Measurements from ENCODE around the gene PXMP2.
A peak's percentile ranks its signal among the peaks of the same experiment; 100 is the strongest.

PXMP2 gene

GRCh38 chr12:132710405-132711079 lies 23.2 kb downstream of the PXMP2 start, which contains the start of gene PGAM5:
Gene PGAM5, plus strand, starts transcription at chr12:132710842. Its CDS starts 35 bp downstream, at chr12:132710877.
- H3K9ac ChIP-seq: peak within 1 kb of the TSS; percentile 53; the same call in 1 of the 2 replicates
- peak within 1 kb of the TSS; percentile 61 for H2AFZ ChIP-seq (ENCODE audit: low read depth)
- no peaks in the 10 kb centered on the region for H3K36me3 ChIP-seq (ENCODE audit: insufficient read depth)
- H3K4me3 ChIP-seq (IDR thresholded peaks at IDR 0.05; ENCODE audit: insufficient read depth, low read depth, low read length): no peak within 1 kb of the TSS
- no peaks in the 10 kb centered on the region for H3K4me1 ChIP-seq (ENCODE audit: low read depth, poor library complexity, severe bottlenecking)
- peak within 1 kb of the TSS; percentile 57 for H3K27ac ChIP-seq
- H3K79me2 ChIP-seq (ENCODE audit: insufficient read depth, low read depth): peaks cover 37% of the 10 kb centered on the region
- no peaks in the 10 kb centered on the region for H3K27me3 ChIP-seq (ENCODE audit: insufficient read depth, low read depth)
- TF ChIP-seq, protein P1, sequence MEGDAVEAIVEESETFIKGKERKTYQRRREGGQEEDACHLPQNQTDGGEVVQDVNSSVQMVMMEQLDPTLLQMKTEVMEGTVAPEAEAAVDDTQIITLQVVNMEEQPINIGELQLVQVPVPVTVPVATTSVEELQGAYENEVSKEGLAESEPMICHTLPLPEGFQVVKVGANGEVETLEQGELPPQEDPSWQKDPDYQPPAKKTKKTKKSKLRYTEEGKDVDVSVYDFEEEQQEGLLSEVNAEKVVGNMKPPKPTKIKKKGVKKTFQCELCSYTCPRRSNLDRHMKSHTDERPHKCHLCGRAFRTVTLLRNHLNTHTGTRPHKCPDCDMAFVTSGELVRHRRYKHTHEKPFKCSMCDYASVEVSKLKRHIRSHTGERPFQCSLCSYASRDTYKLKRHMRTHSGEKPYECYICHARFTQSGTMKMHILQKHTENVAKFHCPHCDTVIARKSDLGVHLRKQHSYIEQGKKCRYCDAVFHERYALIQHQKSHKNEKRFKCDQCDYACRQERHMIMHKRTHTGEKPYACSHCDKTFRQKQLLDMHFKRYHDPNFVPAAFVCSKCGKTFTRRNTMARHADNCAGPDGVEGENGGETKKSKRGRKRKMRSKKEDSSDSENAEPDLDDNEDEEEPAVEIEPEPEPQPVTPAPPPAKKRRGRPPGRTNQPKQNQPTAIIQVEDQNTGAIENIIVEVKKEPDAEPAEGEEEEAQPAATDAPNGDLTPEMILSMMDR (conservative IDR thresholded peaks at IDR 0.05; ENCODE audit: low read depth, low read length): no peak
- H4K20me1 ChIP-seq (ENCODE audit: insufficient read depth): no peaks in the 10 kb centered on the region
- H3K4me2 ChIP-seq: peak within 1 kb of the TSS; percentile 42

DNA sequence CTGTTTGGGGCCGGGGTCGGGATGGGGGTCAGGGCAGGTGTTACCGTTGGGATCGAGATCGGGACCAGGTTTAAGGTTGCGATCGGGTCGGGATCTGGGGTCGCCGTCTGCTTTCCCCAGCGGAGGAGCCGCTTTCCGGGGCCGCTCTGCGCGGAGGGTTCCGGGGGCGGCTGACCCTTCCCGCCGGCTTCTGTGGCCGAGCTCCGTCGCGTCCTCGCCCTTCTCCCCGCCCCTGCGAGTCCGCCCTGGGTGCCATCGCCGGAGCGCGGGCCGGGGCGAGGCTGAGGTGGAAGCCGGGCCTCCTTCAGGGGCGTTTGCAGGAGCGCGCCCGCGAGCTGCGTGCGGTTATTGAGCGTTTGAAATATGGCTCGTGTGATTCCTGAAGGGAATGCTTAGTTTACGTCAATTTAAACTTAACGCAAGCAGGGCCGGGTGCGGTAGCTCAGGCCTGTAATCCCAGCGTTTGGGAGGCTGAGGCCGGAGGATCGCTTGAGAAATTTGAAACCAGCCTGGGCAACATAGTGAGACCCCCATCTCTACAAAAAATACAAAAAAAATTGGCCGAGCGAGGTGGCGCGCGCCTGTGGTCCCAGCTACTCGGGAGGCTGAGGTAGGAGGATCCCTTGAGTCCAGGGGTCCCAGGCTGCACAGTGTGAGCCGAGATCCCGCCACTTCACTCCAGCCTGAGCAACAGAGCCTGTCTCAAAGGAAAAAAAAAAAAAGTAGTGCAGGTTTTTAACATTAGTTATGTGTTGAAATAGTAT lies 23.9 kb downstream of the PXMP2 start:
- no peaks in the 10 kb centered on the region for H3K27me3 ChIP-seq (ENCODE audit: insufficient read depth, low read depth)
- H3K79me2 ChIP-seq (ENCODE audit: insufficient read depth, low read depth): peaks cover 37% of the 10 kb centered on the region
- peak overlapping the region; percentile 39; the same call in 1 of the 2 replicates for H3K27ac ChIP-seq
- H2AFZ ChIP-seq (ENCODE audit: low read depth): peak overlapping the region; percentile 26
- no peak overlapping the region for H3K4me3 ChIP-seq (IDR thresholded peaks at IDR 0.05; ENCODE audit: insufficient read depth, low read depth, low read length)
- H3K9ac ChIP-seq: peak overlapping the region; percentile 53; the same call in 1 of the 2 replicates
- H4K20me1 ChIP-seq (ENCODE audit: insufficient read depth): no peaks in the 10 kb centered on the region
- H3K36me3 ChIP-seq (ENCODE audit: insufficient read depth): no peaks in the 10 kb centered on the region
- TF ChIP-seq, protein P1 (conservative IDR thresholded peaks at IDR 0.05; ENCODE audit: low read depth, low read length): no peak
- H3K4me2 ChIP-seq: peak overlapping the region; percentile 25
- H3K4me1 ChIP-seq (ENCODE audit: low read depth, poor library complexity, severe bottlenecking): no peaks in the 10 kb centered on the region

GRCh38 chr12:132713123-132713522 lies 25.7 kb downstream of the PXMP2 start:
- Histone ChIP-seq H3K27ac (no peak overlapping the region), H2AFZ (ENCODE audit: low read depth) (no peak overlapping the region), H3K4me2 (no peak overlapping the region), H3K36me3 (ENCODE audit: insufficient read depth) (no peaks in the 10 kb centered on the region), H3K4me3 (IDR thresholded peaks at IDR 0.05; ENCODE audit: insufficient read depth, low read depth, low read length) (no peak overlapping the region), H3K9ac (no peak overlapping the region), H3K27me3 (ENCODE audit: insufficient read depth, low read depth) (no peaks in the 10 kb centered on the region), H3K4me1 (ENCODE audit: low read depth, poor library complexity, severe bottlenecking) (no peaks in the 10 kb centered on the region), H3K79me2 (ENCODE audit: insufficient read depth, low read depth) (peaks cover 37% of the 10 kb centered on the region), H4K20me1 (ENCODE audit: insufficient read depth) (no peaks in the 10 kb centered on the region)
- TF ChIP-seq, protein P1 (conservative IDR thresholded peaks at IDR 0.05; ENCODE audit: low read depth, low read length): no peak

DNA sequence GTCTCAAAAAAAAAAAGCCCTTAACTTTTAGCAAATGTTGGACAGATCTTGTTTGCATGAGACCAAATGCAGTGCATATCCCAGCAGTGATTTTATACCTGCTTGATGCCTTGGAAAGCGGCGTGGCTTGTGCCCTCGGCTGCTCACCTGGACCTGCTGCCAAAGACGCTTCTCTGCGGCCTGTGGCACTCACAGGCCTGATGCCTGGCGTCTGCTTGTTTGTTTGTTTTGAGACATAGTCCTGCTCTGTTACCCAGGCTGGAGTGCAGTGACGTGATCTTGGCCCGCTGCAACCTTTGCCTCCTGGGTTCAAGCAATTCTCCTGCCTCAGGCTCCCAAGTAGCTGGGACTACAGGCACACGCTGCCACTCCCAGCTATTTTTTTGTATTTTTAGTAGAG lies 28.5 kb downstream of the PXMP2 start:
- H3K27me3 ChIP-seq (ENCODE audit: insufficient read depth, low read depth): no peaks in the 10 kb centered on the region
- no peak overlapping the region for H3K9ac ChIP-seq
- no peak overlapping the region for H3K27ac ChIP-seq
- no peaks in the 10 kb centered on the region for H3K36me3 ChIP-seq (ENCODE audit: insufficient read depth)
- peaks cover 37% of the 10 kb centered on the region for H3K79me2 ChIP-seq (ENCODE audit: insufficient read depth, low read depth)
- no peaks in the 10 kb centered on the region for H3K4me1 ChIP-seq (ENCODE audit: low read depth, poor library complexity, severe bottlenecking)
- no peak overlapping the region for H3K4me2 ChIP-seq
- no peak overlapping the region for H3K4me3 ChIP-seq (IDR thresholded peaks at IDR 0.05; ENCODE audit: insufficient read depth, low read depth, low read length)
- TF ChIP-seq, protein P1 (conservative IDR thresholded peaks at IDR 0.05; ENCODE audit: low read depth, low read length): no peak
- H2AFZ ChIP-seq (ENCODE audit: low read depth): no peak overlapping the region
- no peaks in the 10 kb centered on the region for H4K20me1 ChIP-seq (ENCODE audit: insufficient read depth)

Measured in KMS-11 (cell line).